H1 (cell line): ENCODE measurements around the gene COA5. TPM values are rescaled to one million over a fixed set of nuclear protein-coding genes. Genes with fewer than 3 reads are reported as not detected.

ENCODE experiments used
- CTCF ChIA-PET: fragments of 300-600 bp; sonication (Branson Sonifier 250); formaldehyde crosslinking; loops from one replicate; lab custom pipeline; 2021; ENCODE audit not compliant: partially characterized antibody; lab: Charles Lee
- POLR2A ChIA-PET: fragments of 300-600 bp; sonication (Branson Sonifier 250); formaldehyde crosslinking; loops from one replicate; lab custom pipeline; 2021; ENCODE audit warnings: inconsistent platforms; ENCODE audit not compliant: partially characterized antibody; lab: Charles Lee
- DNase-seq, 2 experiments: peaks; one replicate each; pipeline versions ENCODE4 v3.0.0 to v3.0.0-alpha.2; 2010 to 2022; ENCODE audit warnings: low spot score in 2 of 2, low read depth in 1 of 2, mixed read lengths in 1 of 2
- FAIRE-seq: peaks from 2 replicates; lab custom pipeline; 2011; peaks lifted over from hg19 to GRCh38; lab: Jason Lieb, UNC
- H2AFZ ChIP-seq: 2 replicates; pipeline ENCODE4 v1.8.1; 2012; ENCODE audit warnings: low read length, inconsistent platforms
- H2AK5ac ChIP-seq: 2 replicates; pipeline ENCODE4 v1.6.1; 2013; ENCODE audit warnings: low read depth, low read length
- H2BK120ac ChIP-seq: replicated peaks from 2 replicates; pipeline ENCODE3; 2013; ENCODE audit warnings: low read depth, low read length, inconsistent platforms
- H2BK12ac ChIP-seq: 2 replicates; pipeline ENCODE4 v1.6.1; 2013; ENCODE audit warnings: low read depth, low read length
- H2BK15ac ChIP-seq: 2 replicates; pipeline ENCODE4 v1.6.1; 2013; ENCODE audit warnings: low read length
- H2BK20ac ChIP-seq: 2 replicates; pipeline ENCODE4 v1.6.1; 2013; ENCODE audit warnings: low read length
- H2BK5ac ChIP-seq: 2 replicates; pipeline ENCODE4 v1.6.1; 2013; ENCODE audit warnings: low read depth, low read length
- H3K14ac ChIP-seq: 2 replicates; pipeline ENCODE4 v1.6.1; 2013; ENCODE audit warnings: inconsistent platforms; ENCODE audit not compliant: insufficient read length
- H3K18ac ChIP-seq: 2 replicates; pipeline ENCODE4 v1.6.1; 2013; ENCODE audit warnings: low read length; ENCODE audit errors: extremely low read depth
- H3K23ac ChIP-seq: 2 replicates; pipeline ENCODE4 v1.6.1; 2013; ENCODE audit warnings: inconsistent platforms; ENCODE audit not compliant: insufficient read length
- H3K23me2 ChIP-seq: 2 replicates; pipeline ENCODE4 v1.6.1; 2013; ENCODE audit warnings: low read depth, low read length
- H3K27ac ChIP-seq: 2 replicates; pipeline ENCODE4 v1.6.1; 2011; ENCODE audit warnings: low read depth, low read length, inconsistent platforms
- H3K27me3 ChIP-seq, 4 experiments: replicated peaks in 1 of 4; 1 replicate in 1 of 4; 2 replicates in 3 of 4; pipeline versions ENCODE4 v1.6.1 to v1.8.1; 2011 to 2013; ENCODE audit warnings: low read length in 3 of 4, mild to moderate bottlenecking in 3 of 4, inconsistent platforms in 2 of 4, mixed read lengths in 2 of 4, moderate library complexity in 1 of 4; ENCODE audit not compliant: control insufficient read depth in 3 of 4, insufficient read depth in 3 of 4; ENCODE audit errors: extremely low read depth in 1 of 4
- H3K36me3 ChIP-seq, 4 experiments: 2 replicates each; pipeline versions ENCODE4 v1.6.1 to v1.8.1; 2011 to 2013; ENCODE audit warnings: mild to moderate bottlenecking in 4 of 4, low read length in 3 of 4, moderate library complexity in 2 of 4, control low read depth in 1 of 4, inconsistent platforms in 1 of 4; ENCODE audit not compliant: insufficient read depth in 4 of 4, control insufficient read depth in 2 of 4
- H3K4ac ChIP-seq: replicated peaks from 2 replicates; pipeline ENCODE3; 2013; ENCODE audit warnings: low read length, low read depth, mixed read lengths, inconsistent platforms; ENCODE audit not compliant: insufficient read length
- H3K4me1 ChIP-seq, 4 experiments: replicated peaks in 1 of 4; 1 replicate in 1 of 4; 2 replicates in 3 of 4; pipeline versions ENCODE4 v1.6.1 to v1.8.1; 2011 to 2013; ENCODE audit warnings: low read length in 3 of 4, inconsistent platforms in 2 of 4, mixed read lengths in 1 of 4; ENCODE audit not compliant: insufficient read depth in 4 of 4, control insufficient read depth in 3 of 4
- H3K4me2 ChIP-seq, 2 experiments: 2 replicates each; pipeline versions ENCODE4 v1.6.1 to v1.8.1; 2011 to 2013; ENCODE audit warnings: low read depth in 2 of 2, low read length in 2 of 2, control low read depth in 1 of 2, inconsistent platforms in 1 of 2, mild to moderate bottlenecking in 1 of 2; ENCODE audit not compliant: insufficient read depth in 1 of 2
- H3K4me3 ChIP-seq, 4 experiments: fragments of 200-600, 300-600 bp in 1 of 4; sonication (generic), shearing (Covaris generic), sonication (Bioruptor Twin) in 1 of 4; 2 replicates each; pipeline versions ENCODE4 v1.5.1 to v1.8.1; 2011 to 2016; ENCODE audit warnings: low read length in 4 of 4, low read depth in 3 of 4, control low read depth in 2 of 4, inconsistent platforms in 2 of 4, mild to moderate bottlenecking in 2 of 4, mixed read lengths in 1 of 4, moderate library complexity in 1 of 4; ENCODE audit not compliant: insufficient read depth in 2 of 4; ENCODE audit errors: extremely low read depth in 1 of 4
- H3K56ac ChIP-seq: replicated peaks from 2 replicates; pipeline ENCODE3; 2013; ENCODE audit warnings: low read depth, mild to moderate bottlenecking, mixed read lengths, low read length, inconsistent platforms; ENCODE audit not compliant: insufficient read length
- H3K79me1 ChIP-seq: 2 replicates; pipeline ENCODE4 v1.6.1; 2013; ENCODE audit warnings: low read depth, low read length, control low read depth
- H3K79me2 ChIP-seq, 2 experiments: 2 replicates each; pipeline versions ENCODE4 v1.6.1 to v1.8.1; 2012 to 2013; ENCODE audit warnings: low read length in 2 of 2, mild to moderate bottlenecking in 2 of 2, inconsistent platforms in 1 of 2; ENCODE audit not compliant: insufficient read depth in 2 of 2, control insufficient read depth in 1 of 2
- H3K9ac ChIP-seq, 4 experiments: replicated peaks in 1 of 4; 1 replicate in 1 of 4; 2 replicates in 3 of 4; pipeline versions ENCODE4 v1.6.1 to v1.8.1; 2011 to 2013; ENCODE audit warnings: low read depth in 3 of 4, low read length in 3 of 4, control low read depth in 2 of 4, mild to moderate bottlenecking in 2 of 4, moderate library complexity in 2 of 4, inconsistent platforms in 1 of 4; ENCODE audit errors: extremely low read depth in 1 of 4
- H3K9me3 ChIP-seq, 2 experiments: 2 replicates each; pipeline versions ENCODE4 v1.6.1 to v1.8.1; 2012 to 2013; ENCODE audit warnings: mild to moderate bottlenecking in 2 of 2, moderate library complexity in 2 of 2, control low read depth in 1 of 2, inconsistent platforms in 1 of 2, low read depth in 1 of 2, low read length in 1 of 2, mixed read lengths in 1 of 2; ENCODE audit not compliant: insufficient read depth in 2 of 2
- H4K20me1 ChIP-seq, 2 experiments: replicated peaks in 1 of 2; 2 replicates each; pipeline versions ENCODE3 to v1.8.1; 2011 to 2013; ENCODE audit warnings: inconsistent platforms in 2 of 2, low read length in 2 of 2, mild to moderate bottlenecking in 1 of 2; ENCODE audit not compliant: insufficient read depth in 2 of 2, control insufficient read depth in 1 of 2
- H4K5ac ChIP-seq: 2 replicates; pipeline ENCODE4 v1.6.1; 2013; ENCODE audit warnings: low read length, low read depth, mixed read lengths, inconsistent platforms; ENCODE audit not compliant: insufficient read length
- H4K8ac ChIP-seq: 2 replicates; pipeline ENCODE4 v1.8.0; 2013; ENCODE audit warnings: mild to moderate bottlenecking, moderate library complexity, low read length, inconsistent platforms; ENCODE audit not compliant: insufficient read depth; ENCODE audit errors: extremely low read depth
- H4K91ac ChIP-seq: replicated peaks from 2 replicates; pipeline ENCODE3; 2013; ENCODE audit warnings: low read length, mixed read lengths, inconsistent platforms; ENCODE audit not compliant: insufficient read length
- BCL11A ChIP-seq, 2 experiments: IDR thresholded peaks; one replicate each; pipeline ENCODE4 v1.6.1; 2011; ENCODE audit warnings: low read depth in 2 of 2, low read length in 2 of 2, mild to moderate bottlenecking in 2 of 2
- CHD2 ChIP-seq: IDR thresholded peaks from 2 replicates; pipeline ENCODE4 v1.6.1; 2012; ENCODE audit warnings: low read length, improper control_type of control experiment
- CTBP2 ChIP-seq: IDR thresholded peaks from 2 replicates; pipeline ENCODE4 v1.7.0; 2011; ENCODE audit warnings: borderline replicate concordance, mild to moderate bottlenecking, moderate library complexity, mixed read lengths, low read length; ENCODE audit not compliant: insufficient read depth, insufficient read length
- EP300 ChIP-seq, 2 experiments: IDR thresholded peaks; 1 replicate in 1 of 2; 2 replicates in 1 of 2; pipeline ENCODE4 v1.6.1; 2011 to 2012; ENCODE audit warnings: low read depth in 2 of 2, low read length in 2 of 2, mild to moderate bottlenecking in 2 of 2, borderline replicate concordance in 1 of 2, inconsistent platforms in 1 of 2, moderate library complexity in 1 of 2
- KDM1A ChIP-seq: fragments of 200-600, 300-600 bp; sonication (generic); IDR thresholded peaks from 2 replicates; pipeline ENCODE4 v1.7.1; 2016; ENCODE audit warnings: mild to moderate bottlenecking, low read length, borderline replicate concordance
- POLR2A ChIP-seq, 2 experiments: IDR thresholded peaks; 1 replicate in 1 of 2; 2 replicates in 1 of 2; pipeline ENCODE4 v1.6.1; 2011; ENCODE audit warnings: low read depth in 2 of 2, low read length in 2 of 2, mild to moderate bottlenecking in 2 of 2; ENCODE audit errors: control extremely low read depth in 1 of 2
- RBBP5 ChIP-seq: IDR thresholded peaks from 2 replicates; pipeline ENCODE4 v1.7.1; 2012; ENCODE audit warnings: low read depth, mild to moderate bottlenecking, inconsistent platforms, low read length, moderate library complexity, borderline replicate concordance
- RFX5 ChIP-seq: IDR thresholded peaks from 2 replicates; pipeline ENCODE4 v1.6.1; 2011; ENCODE audit warnings: low read depth, low read length, improper control_type of control experiment, borderline replicate concordance
- SAP30 ChIP-seq: fragments of 300-600 bp; sonication (generic); IDR thresholded peaks from 2 replicates; pipeline ENCODE4 v1.7.1; 2012; ENCODE audit warnings: low read length, moderate library complexity, mild to moderate bottlenecking, inconsistent platforms; ENCODE audit not compliant: insufficient read depth, insufficient replicate concordance
- SIN3A ChIP-seq, 2 experiments: IDR thresholded peaks in 1 of 2; conservative IDR thresholded peaks in 1 of 2; 2 replicates each; pipeline ENCODE4 v1.6.1; 2011 to 2012; ENCODE audit warnings: low read length in 2 of 2, improper control_type of control experiment in 1 of 2, low read depth in 1 of 2, mild to moderate bottlenecking in 1 of 2
- SP2 ChIP-seq: IDR thresholded peaks from 2 replicates; pipeline ENCODE4 v1.6.1; 2012; ENCODE audit warnings: mild to moderate bottlenecking, low read length, inconsistent platforms
- YY1 ChIP-seq: IDR thresholded peaks from 2 replicates; pipeline ENCODE4 v1.6.1; 2011; ENCODE audit warnings: low read depth, mild to moderate bottlenecking, low read length
- WGBS, 2 experiments: shearing (Covaris generic) in 1 of 2; methylation state at CpG; one replicate each; pipeline versions ENCODE4 v1.1.6 to v1.1.7; 2013 to 2015; ENCODE audit warnings: low lambda C conversion rate in 2 of 2, mixed read lengths in 2 of 2, inconsistent platforms in 1 of 2, low coverage in 1 of 2, missing lambda C conversion rate in 1 of 2; ENCODE audit not compliant: insufficient replicate concordance in 2 of 2, insufficient coverage in 1 of 2, insufficient read length in 1 of 2; ENCODE audit errors: extremely low coverage in 1 of 2, missing lambda C conversion rate in 1 of 2; 5-methylcytosine and 5-hydroxymethylcytosine counted together
- polyA plus RNA-seq, 7 experiments: library from polyadenylated mRNA; depleted of rRNA in 3 of 7; stranded (reverse) in 5 of 7; unstranded in 2 of 7; fragments of >200 nt in 5 of 7; fragments of 200-250 nt in 2 of 7; gene quantifications; 1 replicate in 5 of 7; 2 replicates in 1 of 7; 4 replicates in 1 of 7; pipeline versions ENCODE4 v1.2.1 to v1.2.3, GENCODE V29; 2011 to 2013; ENCODE audit warnings: missing spikeins in 2 of 7, mixed read lengths in 2 of 7
- total RNA-seq: library from RNA; stranded (reverse); fragmentation: NEBNext Ultra II Directional; extraction: Animal tissue kit (Norgen Biotek cat#: 25700); gene quantifications from 2 replicates; pipeline ENCODE4 v1.2.1, GENCODE V29; 2021
- TF ChIP-seq, protein P1 (sequence below): IDR thresholded peaks from 2 replicates; pipeline ENCODE4 v1.6.1; 2012; ENCODE audit warnings: inconsistent platforms

Gene COA5
- total and polyA plus RNA-seq, 2 of the 8 experiments (the other 6 are each of a cell fraction or from before 2014, with no cell fraction given), result 20.3 to 24.7 TPM

DNA sequence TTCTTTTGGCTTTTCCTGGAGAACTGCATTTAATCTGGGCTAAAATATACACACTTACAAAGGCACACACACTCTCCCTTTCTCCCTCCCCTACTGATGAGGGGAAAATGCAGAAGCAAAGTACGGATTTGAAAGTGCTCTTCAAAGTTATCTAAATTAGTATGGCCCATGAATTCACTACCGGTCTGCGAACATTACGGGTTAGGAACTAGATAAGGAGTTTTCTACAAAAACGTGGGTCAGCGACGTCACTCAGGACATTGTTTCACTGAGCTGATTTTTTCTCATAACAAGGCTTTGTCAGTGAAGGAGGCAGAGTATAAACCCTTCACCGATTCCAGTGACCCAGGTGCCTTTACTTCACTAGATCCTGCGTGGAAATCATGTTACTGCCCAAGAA, 47.3 kb downstream of the COA5 start:
- Histone ChIP-seq H3K4me2 (no peak overlapping the region), H3K27me3 (no peaks in the 10 kb centered on the region), H2BK20ac (no peak overlapping the region), H2BK5ac (no peak overlapping the region), H4K5ac (no peak overlapping the region), H2AFZ (no peak overlapping the region), H3K14ac (no peak overlapping the region), H4K91ac (no peak overlapping the region), H3K9me3 (no peaks in the 10 kb centered on the region), H3K56ac (no peak overlapping the region), H4K8ac (no peak overlapping the region), H2AK5ac (no peak overlapping the region), H3K36me3 (peaks cover 7 to 36% (median 30%) of the 10 kb centered on the region in 4 experiments; a peak in 7 of 8 replicates), H3K18ac (no peak overlapping the region), H2BK15ac (no peak overlapping the region), H3K4me1 (no peaks in the 10 kb centered on the region), H3K79me2 (no peaks in the 10 kb centered on the region), H3K27ac (no peak overlapping the region), H2BK12ac (no peak overlapping the region), H3K4me3 (no peak overlapping the region), H3K23ac (no peak overlapping the region), H3K4ac (no peak overlapping the region), H3K79me1 (no peaks in the 10 kb centered on the region), H3K9ac (no peak overlapping the region), H3K23me2 (no peaks in the 10 kb centered on the region), H2BK120ac (no peak overlapping the region), H4K20me1 (no peaks in the 10 kb centered on the region)
- ChIA-PET POLR2A (no interaction called here), CTCF (interaction anchor here (1.8 kb wide), 1 partner anchor 8 kb away, joined by 10 read pairs; no protein-coding TSS in a partner anchor)
- FAIRE-seq (no peak), DNase-seq (no peak)
- 97% methylated on average over 9 of the region's 9 CpGs; no CpG with 5 or more reads in 1 of the 2 experiments for WGBS, 2 experiments
- TF ChIP-seq EP300 (IDR thresholded peaks at IDR 0.05; ENCODE audit: borderline replicate concordance in 1 of 2, low read depth in 2 of 2, low read length in 2 of 2) (no peak), RBBP5 (no peak), SIN3A (conservative IDR thresholded peaks at IDR 0.05 in 1 of 2, IDR thresholded peaks at IDR 0.05 in 1 of 2; ENCODE audit: low read depth in 1 of 2, low read length in 2 of 2) (no peak), POLR2A (IDR thresholded peaks at IDR 0.05; ENCODE audit: control extremely low read depth in 1 of 2, low read depth in 2 of 2, low read length in 2 of 2) (no peak), YY1 (no peak), BCL11A (IDR thresholded peaks at IDR 0.05; ENCODE audit: low read depth in 2 of 2, low read length in 2 of 2) (no peak), SAP30 (no peak), KDM1A (no peak), CHD2 (no peak), RFX5 (no peak), CTBP2 (no peak), SP2 (no peak)
- TF ChIP-seq, protein P1, sequence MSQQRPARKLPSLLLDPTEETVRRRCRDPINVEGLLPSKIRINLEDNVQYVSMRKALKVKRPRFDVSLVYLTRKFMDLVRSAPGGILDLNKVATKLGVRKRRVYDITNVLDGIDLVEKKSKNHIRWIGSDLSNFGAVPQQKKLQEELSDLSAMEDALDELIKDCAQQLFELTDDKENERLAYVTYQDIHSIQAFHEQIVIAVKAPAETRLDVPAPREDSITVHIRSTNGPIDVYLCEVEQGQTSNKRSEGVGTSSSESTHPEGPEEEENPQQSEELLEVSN, result no peak
